OCI-LY3 (cell line): ENCODE results near the gene ITIH5.

Experiments
- CTCF ChIP-seq: fragments of 200-600, 300-600 bp; sonication (generic); IDR thresholded peaks from 2 replicates; pipeline ENCODE4 v1.5.1; 2014; ENCODE audit warnings: antibody characterized with exemption, low read length, low read depth
- EZH2phosphoT487 ChIP-seq: fragments of 200-600 bp; shearing (Covaris generic); IDR thresholded peaks from 2 replicates; pipeline ENCODE4 v1.6.1; 2018; ENCODE audit warnings: antibody characterized with exemption, mixed run types, low read depth

- TF ChIP-seq CTCF (no peak), EZH2phosphoT487 (no peak)
Observed at GRCh38 chr10:7606951-7607404, 59.8 kb downstream of the ITIH5 start.
